Stimulated activated CD8-positive, alpha-beta memory T cell treated with anti-CD3 and anti-CD28 coated beads, Interleukin-15, amount 100 ng/mL, for 24 hours (primary cell): Measurements from ENCODE around the gene ZDHHC11.

Experiments
- DNase-seq: peaks from one replicate; pipeline ENCODE4 v3.0.0-alpha.2; 2020; ENCODE audit warnings: low read depth

Gene ZDHHC11, protein sequence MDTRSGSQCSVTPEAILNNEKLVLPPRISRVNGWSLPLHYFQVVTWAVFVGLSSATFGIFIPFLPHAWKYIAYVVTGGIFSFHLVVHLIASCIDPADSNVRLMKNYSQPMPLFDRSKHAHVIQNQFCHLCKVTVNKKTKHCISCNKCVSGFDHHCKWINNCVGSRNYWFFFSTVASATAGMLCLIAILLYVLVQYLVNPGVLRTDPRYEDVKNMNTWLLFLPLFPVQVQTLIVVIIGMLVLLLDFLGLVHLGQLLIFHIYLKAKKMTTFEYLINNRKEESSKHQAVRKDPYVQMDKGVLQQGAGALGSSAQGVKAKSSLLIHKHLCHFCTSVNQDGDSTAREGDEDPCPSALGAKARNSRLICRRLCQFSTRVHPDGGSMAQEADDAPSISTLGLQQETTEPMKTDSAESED

DNA sequence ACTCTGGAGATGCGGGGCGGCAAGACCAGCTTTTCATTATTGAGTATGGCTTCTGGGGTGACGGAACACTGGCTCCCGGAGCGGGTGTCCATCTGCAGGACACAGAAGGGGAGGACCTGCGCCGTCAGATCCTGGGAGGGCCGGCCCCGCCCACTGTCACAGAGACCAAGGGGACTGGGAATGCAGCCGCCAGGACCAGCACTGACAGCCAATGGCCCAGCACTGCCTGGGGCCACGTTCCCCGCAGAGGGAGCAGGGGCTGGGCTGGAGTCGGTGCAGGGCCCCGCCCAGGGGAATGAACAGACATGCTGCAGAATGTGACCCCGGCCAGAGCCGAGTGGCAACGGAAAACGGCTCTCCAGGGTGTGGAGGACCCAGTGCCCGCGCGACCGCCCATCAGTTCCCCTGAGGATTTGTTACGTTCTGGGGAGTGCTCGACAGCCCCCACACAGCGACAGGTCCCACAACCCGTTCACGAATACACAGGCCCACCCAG lies at the start of gene ZDHHC11:
Gene ZDHHC11, minus strand, starts transcription at position 476 of the 496 bp plus-strand sequence. Its CDS starts 384 bp downstream, at position 92.
- DNase-seq: no peak

DNA sequence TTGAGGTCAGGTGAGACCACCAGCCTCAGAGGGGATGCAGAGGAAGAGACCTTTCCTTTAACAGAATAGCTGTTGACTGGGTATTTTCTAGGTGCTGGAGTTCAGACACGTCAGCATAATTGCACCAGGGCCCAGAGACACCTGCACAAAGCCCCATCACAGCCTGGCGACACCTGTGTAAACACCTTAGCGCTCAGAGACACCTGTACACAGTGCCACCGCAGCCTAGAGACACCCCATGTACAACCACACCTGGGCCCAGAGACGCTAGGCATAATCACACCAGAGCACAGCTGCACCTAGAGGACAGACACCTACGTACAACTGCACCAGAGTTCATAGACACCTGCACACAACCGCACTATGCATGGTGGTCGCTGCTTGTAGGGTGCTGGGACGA lies 42.9 kb upstream of the ZDHHC11 start:
- DNase-seq: no peak

DNA sequence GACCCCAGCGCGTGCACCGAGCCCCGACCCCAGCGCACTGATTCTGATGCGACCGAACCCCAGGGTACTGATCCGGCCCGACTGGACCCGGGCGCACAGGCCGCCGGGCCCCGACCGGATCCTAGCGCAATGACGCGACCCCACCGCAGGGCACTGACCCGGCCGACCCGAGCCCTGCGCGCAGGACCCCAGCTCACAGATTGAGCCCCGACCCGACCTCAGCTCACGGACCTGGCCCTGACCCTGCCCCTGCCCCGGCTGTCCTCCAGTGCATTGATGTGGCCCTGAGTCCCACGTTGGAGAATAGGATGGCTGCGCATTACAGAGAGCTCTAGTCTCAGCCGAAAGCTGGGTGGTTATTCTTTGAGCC lies 42.3 kb upstream of the ZDHHC11 start:
- no peak for DNase-seq

DNA sequence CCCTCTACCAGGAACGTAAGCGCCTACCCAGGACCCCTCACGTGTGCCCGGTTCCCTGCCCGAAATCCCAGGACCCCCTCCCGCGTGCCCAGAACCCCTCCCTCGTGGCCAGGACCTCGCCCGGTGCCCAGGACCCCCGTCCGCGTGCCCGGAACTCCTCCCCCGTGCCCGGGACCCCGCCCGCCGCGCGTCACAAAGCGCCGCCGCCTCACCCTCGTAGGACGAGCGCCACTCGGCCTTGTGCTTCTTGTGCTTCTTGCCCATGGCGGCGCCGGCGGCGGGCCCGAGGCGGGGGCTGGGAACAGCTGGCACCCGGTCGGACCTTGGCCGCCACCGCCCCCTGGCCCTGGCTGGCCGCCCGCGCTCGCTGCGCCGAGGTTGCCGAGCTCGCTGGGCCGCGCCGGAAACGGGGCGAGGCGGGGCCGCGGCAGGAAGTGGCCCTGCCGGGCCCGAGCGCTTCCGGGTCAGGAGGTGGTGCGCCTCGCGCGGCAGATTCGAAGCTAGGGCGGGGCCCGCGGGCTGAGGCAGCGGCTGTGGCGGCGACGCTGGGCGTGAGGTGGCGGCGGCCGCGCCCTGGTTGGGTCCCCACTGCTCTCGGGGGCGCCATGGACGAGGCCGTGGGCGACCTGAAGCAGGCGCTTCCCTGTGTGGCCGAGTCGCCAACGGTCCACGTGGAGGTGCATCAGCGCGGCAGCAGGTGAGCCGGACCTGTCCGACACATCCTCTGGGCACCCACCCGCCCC lies 41.8 kb upstream of the ZDHHC11 start, which contains the start of the genes BRD9 and TRIP13:
Gene BRD9, minus strand, starts transcription at position 408 of the 743 bp plus-strand sequence. Its CDS starts 144 bp downstream, at position 264.
Gene TRIP13, plus strand, starts transcription at position 491 of the 743 bp plus-strand sequence. Its CDS starts 115 bp downstream, at position 606.
- DNase-seq: peak; percentile 74

DNA sequence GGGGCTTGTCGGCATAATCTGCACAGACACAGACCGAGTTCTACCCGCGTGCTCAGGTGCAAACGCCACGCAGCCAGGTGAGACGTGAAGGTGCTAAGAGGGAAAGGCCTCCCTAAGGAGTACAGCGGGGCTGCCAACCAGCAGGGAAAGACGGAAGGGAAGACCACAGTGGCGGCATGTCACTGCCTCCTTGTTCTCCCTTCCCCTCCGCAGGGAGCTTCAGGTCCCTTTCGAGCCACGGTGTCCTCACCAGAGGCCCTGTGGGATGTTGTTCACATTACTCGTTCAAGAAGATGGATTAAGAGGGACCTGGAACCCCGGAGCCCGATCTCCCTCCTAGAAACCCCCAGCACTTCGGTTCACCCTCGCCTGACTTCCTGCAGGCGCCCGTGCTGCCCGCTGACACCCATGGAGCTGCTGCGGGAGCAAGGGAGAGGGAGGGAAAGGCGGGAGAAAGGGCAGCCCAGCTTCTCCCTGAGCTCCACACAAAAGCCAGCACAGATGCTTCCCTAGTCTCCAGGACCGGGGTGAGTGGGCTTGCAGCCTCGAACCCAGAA lies 41.1 kb upstream of the ZDHHC11 start:
- no peak for DNase-seq

DNA sequence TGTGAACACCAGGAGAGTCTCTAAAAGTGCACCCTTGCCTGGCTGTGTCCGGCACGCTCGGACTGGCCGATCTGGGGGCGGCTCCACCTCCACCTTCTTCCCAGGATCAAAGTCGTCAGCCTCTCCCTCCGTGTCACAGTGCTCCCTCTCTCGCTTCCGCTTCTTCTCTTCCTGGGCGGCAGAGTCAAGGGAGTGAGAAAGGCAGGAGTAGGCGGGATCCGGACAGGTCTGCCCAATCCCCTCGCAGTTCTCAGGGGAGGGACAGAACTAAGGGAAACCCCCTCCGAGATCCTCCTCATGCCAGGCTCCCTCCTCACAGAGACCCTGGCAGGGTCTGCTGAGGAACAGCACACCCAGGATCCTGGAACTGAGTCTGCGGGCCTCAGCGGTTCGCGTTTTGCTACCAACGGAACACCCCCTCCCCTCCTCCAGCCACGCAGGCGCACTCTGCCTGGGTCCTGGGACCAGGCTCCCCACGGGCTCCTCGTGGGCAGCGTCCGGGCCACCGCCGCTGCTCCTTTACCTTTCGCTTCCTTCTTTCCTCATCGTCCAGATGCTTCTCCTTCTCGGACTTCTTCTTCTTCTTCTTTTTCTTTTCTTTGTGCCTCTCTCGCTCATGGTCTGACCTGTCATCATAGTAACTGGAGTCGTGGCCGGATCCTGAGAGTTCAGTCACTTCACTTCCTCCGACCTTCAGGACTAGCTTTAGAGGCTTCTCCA lies 40.5 kb upstream of the ZDHHC11 start:
- no peak for DNase-seq

DNA sequence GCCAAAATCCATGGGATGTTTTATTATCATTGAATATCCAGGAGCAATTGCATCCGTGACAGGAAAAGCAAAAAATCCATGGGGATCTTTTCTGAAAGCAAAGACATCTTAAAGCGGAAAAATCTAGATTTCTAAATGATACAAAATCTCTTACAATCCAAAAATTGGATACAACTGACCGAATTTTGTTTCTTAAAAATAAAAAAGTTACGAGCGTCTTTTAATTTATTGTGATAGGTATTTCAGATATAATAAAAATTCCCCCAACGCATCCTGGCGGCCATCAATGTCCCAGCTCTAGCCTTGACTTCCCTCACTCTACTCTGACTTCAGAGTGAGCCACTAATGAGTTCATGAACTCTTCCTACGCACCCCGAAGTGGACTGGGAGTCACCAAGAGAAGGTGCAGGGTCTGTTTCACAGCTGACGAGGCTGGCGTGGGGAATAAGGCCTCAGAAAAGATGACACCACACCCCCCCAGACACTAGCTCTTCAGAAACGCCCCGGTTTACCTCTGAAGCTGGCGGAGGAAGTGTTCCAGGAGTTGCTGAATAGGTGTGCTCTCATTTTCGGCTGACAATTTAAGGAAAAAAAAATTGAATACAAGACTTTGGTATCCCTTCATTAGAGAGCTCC lies 38.4 kb upstream of the ZDHHC11 start:
- no peak for DNase-seq

DNA sequence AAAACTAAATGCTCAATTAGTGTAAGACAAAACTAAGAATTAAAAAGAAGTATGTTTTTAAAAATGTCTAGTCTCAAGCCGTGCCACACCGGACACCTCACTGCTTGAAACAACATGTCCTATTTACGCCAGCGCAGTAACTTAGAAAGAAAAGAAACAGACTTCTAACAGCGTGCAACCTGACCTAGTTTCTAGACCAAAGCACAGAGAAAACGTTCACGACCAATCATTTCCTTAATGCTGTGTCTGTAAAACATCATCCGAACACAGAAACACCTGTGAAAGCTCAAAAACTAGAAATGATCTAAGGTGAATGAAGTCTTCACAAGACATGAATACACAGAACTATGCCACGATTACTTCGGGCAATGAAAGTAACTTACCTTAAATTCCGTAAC lies 37.9 kb upstream of the ZDHHC11 start:
- no peak for DNase-seq

DNA sequence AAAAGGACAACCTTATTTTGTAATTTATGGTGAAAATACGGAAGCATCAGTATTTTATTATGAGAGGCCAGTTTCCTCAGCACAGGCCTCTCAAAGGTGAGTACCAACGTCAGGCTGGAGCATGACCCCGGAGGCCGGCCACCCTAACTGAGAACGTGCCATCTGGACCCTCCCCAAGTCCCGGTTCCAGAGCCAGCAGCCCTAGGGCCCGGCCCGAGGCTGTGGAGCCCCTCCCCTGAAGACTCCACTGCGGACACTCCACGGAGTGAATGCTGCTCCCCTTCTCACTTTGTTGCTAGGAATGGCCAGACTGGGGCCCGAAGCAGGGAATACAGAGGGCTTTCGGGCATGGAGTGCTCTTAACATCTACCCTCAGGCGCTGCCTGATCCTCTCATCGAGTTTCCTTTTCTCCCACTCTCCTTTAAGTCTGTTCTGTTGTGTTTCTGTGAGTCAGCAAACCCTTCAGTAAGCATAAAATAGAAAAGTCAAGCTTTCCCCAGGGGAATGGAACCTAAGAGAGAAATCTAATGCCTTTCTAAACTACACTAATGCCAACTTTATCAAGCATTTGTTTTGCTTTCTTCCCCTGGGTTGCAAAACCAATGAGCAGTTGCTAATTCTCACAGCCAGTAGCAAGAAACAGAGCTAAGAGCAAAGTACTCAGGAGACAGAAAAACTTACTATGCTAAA lies 37.3 kb upstream of the ZDHHC11 start:
- no peak for DNase-seq

DNA sequence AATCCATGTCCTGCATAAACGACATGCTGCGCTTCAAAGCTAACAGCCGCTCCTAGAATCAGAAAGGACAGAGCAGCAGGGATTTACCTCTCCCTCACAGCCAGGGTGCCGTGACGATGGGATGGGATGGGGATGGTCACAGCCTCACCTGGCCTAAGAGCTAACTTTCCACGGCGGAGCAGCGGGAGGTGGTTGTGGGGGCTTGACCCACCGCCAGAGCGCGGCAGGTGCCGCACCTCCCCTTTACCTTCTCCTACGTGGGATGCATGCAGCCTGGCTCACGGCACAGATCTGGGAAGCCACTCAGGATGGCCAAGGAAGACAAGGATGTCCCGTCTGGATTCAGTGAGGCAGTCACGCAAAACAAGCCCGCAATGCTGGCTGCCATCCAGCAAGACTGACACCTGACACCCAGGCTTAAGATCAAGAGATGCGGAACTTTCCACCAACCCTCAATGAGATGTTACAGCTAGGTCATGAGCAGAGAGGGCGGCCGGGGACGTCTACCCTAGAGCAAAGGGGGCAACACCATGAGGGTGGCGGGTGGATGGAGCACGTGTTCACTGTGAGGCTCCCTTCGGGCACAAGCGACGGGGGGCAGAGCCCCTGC lies 36.0 kb upstream of the ZDHHC11 start:
- no peak for DNase-seq

DNA sequence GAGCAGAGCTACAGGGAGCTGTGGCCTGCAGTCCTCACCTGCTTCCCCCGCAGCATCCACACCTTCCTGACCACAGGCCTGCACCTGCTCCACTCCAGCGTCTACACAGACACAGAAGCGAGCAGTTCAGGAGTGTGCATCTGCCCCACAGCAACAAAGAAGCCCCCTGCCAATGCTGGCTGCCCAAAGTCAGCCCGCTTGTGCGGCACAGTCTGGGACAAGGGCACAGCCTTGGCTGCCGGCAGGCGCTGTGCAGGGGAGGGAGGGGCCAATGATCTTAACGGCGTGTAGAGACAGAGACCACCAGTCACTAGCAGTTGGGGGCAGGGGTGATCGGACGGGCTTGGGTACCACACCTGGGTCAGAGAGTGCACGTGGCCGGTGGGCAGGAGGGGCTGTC lies 35.2 kb upstream of the ZDHHC11 start:
- DNase-seq: no peak

DNA sequence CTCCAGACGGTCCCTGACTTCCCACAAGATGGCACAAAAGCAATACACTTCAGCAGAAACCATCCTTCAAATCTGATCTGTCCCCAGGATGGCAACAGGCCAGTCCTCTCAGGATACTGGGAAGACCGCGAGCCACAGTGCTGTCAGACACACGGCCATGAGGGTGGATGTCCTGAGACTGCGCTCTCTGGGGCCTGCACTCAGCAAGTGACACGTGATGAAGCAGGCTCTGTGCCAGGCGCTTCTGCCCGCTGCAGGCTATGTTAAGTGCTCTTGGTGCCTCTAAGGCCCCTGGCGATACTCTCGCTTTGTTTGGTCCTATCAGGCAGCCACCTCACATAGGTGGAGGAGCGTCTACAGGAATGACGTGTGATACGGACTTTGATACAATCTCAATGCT lies 34.7 kb upstream of the ZDHHC11 start:
- no peak for DNase-seq

DNA sequence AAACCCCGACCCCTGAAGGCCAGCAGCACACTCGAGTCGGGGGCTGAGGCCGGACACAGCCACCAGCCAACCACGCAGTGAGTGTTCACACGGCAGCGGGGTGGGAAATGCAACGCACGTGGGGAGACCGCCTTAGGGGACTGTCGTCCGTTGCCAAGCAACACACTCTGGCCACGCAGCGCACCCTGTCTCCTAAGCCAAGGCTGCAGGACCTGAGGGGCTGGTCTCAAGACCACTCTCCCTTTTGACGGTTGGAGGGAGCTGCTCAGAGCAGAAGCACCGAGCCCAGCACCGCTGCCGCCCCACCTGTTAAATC lies 34.3 kb upstream of the ZDHHC11 start:
- no peak for DNase-seq

DNA sequence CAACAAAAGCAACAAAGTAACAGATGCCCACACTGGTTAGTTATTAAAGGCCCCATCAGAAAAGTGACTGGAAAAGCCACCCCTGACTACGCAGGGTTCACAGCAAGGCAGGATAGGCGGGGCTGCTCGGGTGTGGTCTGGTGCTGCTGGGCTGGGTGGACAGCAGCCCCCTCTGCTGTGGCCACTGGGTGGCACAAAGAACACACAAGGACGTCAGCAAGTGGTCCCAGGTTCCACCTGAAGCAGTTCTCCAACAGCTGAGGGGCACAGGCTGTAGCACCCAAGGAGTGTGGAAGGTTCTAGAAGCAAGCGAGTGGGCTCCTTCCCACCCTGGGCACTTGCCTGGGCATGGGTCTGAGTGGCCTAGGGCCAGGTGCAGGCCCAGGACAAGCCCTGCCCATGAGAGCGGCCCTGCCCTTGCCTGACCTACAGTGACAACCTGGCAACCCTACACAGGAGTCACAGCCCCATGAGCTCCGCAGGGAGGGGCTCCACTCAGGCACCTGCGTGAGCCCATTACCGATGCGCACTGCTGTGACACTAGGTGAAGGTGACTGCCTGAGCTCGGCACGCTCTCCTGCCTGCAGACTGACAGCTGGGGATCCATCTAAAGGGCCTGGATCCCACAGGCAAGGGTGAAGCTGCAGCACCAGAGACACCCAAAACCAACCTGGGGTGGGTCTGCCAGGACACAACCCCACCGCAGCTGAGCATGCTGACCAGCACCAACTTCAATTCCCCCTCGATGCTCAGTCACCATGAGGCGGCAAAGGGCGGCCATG lies 33.8 kb upstream of the ZDHHC11 start:
- no peak for DNase-seq

DNA sequence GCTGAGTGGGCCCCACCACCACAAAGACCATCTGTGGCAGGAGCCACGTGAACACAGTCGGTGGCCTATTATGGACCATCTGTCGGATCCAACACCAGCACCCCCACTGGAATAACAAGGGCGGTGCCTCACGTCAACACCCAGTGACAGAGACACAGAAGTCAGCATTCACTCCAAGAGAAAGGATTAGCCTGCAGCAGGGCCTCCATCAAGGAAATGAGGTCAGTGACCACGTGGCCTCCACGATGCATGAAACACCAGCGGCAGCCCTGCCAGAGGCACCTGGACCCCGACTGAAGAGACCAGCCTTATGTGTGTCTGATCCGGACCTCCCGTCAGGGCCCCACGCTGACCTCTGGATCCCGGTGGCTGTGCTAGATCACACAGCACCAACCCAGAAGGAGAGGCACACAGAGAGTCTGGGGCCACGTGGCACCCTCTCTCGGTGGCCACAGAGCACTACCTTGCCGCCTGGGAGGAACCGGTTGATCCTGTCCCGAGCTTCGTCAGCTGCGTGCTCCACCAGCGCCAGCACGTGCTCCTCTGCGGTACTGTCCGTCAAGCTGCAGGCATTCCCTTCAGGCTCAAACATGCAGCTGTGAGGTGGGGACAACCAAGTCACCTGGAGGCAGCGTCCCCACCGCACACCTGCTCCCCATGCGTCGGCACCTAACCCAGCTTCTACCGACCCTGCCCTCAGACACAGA lies 32.8 kb upstream of the ZDHHC11 start:
- no peak for DNase-seq

DNA sequence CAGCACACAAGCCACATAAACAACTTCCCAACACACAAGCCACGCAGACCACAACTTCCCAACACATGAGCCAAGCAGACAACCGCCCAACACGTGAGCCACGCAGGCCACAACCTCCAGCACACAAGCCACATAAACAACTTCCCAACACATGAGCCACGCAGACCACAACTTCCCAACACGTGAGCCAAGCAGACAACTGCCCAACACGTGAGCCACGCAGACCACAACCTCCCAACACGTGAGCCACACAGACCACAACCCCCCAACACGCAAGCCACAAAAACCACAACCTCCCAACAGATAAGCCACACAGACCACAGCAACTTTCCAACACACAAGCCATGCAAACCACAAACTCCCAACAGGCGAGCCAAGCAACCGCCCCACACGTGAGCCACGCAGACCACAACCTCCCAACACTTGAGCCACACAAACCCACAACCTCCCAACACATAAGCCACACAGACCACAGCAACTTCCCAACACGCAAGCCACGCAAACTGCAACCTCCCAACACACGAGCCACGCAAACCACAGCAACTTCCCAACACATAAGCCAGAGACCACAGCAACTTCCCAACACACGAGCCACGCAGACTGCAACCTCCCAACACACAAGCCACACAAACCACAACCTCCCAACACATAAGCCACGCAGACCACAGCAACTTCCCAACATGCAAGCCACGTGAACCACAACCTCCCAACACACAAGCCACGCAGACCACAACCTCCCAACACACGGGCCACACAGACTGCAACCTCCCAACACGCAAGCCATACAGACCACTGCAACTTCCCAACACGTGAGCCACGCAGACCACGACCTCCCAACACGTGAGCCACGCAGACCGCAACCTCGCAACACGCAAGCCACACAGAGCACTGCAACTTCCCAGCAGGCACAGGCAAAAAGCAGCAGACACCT lies 31.7 kb upstream of the ZDHHC11 start:
- DNase-seq: no peak

DNA sequence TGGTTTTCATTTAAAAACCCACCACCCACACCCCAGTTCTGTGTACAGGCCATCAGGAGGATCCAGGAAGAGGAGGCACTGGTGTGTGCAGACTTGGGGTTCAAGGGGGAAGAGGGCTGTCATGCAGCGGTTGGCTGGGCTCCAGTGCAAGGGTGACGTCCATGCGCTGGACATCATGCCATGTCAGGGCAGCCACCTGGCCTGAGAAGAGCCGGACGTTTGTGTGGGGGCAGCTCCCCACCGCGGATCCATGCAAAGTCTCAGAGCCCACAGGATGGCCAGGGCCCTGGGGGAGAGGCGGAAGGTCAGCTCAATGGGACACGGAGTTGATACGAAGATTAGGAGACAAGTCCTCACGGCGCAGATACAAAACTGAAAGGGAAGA lies 30.8 kb upstream of the ZDHHC11 start:
- no peak for DNase-seq
